ENCODE data around the gene CYP2D6. TPM values are rescaled to one million over a fixed set of nuclear protein-coding genes. Genes with fewer than 3 reads are reported as not detected.

Gene CYP2D6
- total RNA-seq, 1 experiment from 2014 or later: 1.7 TPM

DNA sequence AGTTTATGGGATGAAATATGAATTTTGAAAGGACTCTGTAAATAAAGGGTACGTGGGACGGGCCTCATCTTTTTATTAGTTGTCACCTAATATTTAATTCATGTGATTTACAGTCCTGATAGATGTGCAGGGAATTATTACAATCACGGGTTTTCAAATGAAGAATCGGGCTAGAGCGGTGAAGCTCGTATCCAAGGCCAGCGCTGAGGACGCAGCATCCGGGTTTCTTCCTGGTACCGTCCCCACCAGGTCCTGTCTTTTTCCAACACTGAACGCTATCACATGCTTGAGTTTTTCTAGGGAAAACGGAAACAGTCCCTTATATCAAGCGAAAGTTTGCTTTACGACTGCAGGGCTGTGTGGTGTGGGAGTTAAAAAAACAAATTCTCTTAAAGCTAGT is 50.3 kb downstream of the CYP2D6 start:
- peak overlapping the region; percentile 88 for H3K27ac Mint-ChIP-seq
- TF ChIP-seq, protein P1, sequence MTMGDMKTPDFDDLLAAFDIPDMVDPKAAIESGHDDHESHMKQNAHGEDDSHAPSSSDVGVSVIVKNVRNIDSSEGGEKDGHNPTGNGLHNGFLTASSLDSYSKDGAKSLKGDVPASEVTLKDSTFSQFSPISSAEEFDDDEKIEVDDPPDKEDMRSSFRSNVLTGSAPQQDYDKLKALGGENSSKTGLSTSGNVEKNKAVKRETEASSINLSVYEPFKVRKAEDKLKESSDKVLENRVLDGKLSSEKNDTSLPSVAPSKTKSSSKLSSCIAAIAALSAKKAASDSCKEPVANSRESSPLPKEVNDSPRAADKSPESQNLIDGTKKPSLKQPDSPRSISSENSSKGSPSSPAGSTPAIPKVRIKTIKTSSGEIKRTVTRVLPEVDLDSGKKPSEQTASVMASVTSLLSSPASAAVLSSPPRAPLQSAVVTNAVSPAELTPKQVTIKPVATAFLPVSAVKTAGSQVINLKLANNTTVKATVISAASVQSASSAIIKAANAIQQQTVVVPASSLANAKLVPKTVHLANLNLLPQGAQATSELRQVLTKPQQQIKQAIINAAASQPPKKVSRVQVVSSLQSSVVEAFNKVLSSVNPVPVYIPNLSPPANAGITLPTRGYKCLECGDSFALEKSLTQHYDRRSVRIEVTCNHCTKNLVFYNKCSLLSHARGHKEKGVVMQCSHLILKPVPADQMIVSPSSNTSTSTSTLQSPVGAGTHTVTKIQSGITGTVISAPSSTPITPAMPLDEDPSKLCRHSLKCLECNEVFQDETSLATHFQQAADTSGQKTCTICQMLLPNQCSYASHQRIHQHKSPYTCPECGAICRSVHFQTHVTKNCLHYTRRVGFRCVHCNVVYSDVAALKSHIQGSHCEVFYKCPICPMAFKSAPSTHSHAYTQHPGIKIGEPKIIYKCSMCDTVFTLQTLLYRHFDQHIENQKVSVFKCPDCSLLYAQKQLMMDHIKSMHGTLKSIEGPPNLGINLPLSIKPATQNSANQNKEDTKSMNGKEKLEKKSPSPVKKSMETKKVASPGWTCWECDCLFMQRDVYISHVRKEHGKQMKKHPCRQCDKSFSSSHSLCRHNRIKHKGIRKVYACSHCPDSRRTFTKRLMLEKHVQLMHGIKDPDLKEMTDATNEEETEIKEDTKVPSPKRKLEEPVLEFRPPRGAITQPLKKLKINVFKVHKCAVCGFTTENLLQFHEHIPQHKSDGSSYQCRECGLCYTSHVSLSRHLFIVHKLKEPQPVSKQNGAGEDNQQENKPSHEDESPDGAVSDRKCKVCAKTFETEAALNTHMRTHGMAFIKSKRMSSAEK (CRISPR knock-in tag; IDR thresholded peaks at IDR 0.05; ENCODE audit: borderline replicate concordance): no peak
- no peak for TF ChIP-seq NR2C2 (CRISPR knock-in tag; IDR thresholded peaks at IDR 0.05)
- no peak for TF ChIP-seq JAZF1 (CRISPR knock-in tag; IDR thresholded peaks at IDR 0.05)
- TF ChIP-seq, protein P2, sequence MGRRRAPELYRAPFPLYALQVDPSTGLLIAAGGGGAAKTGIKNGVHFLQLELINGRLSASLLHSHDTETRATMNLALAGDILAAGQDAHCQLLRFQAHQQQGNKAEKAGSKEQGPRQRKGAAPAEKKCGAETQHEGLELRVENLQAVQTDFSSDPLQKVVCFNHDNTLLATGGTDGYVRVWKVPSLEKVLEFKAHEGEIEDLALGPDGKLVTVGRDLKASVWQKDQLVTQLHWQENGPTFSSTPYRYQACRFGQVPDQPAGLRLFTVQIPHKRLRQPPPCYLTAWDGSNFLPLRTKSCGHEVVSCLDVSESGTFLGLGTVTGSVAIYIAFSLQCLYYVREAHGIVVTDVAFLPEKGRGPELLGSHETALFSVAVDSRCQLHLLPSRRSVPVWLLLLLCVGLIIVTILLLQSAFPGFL (CRISPR knock-in tag; IDR thresholded peaks at IDR 0.05; ENCODE audit: borderline replicate concordance): no peak
- no peak for TF ChIP-seq NFATC4 (CRISPR knock-in tag; IDR thresholded peaks at IDR 0.05)
- peak overlapping the region; percentile 95 for H3K4me3 Mint-ChIP-seq
- ChIA-PET POLR2A (interaction anchor here (1.0 to 3.1 kb wide), 3 partner anchors 10 to 383 kb away, joined by 3 to 16 read pairs (median 3); partner anchors contain the start of gene NDUFA6), CTCF (interaction anchor here (1.1 to 3.8 kb wide), 5 partner anchors 11 to 248 kb away, joined by 3 to 27 read pairs (median 4); partner anchors contain the start of genes NDUFA6 and SREBF2)
- H3K9me3 Mint-ChIP-seq: no peaks in the 10 kb centered on the region
- H3K36me3 Mint-ChIP-seq: peaks cover 11% of the 10 kb centered on the region
- H3K27me3 Mint-ChIP-seq (ENCODE audit: low read depth): no peaks in the 10 kb centered on the region
- H3K4me1 Mint-ChIP-seq: peaks cover 20% of the 10 kb centered on the region
- ATAC-seq (no peak), DNase-seq (ENCODE audit: low spot score) (no peak)

DNA sequence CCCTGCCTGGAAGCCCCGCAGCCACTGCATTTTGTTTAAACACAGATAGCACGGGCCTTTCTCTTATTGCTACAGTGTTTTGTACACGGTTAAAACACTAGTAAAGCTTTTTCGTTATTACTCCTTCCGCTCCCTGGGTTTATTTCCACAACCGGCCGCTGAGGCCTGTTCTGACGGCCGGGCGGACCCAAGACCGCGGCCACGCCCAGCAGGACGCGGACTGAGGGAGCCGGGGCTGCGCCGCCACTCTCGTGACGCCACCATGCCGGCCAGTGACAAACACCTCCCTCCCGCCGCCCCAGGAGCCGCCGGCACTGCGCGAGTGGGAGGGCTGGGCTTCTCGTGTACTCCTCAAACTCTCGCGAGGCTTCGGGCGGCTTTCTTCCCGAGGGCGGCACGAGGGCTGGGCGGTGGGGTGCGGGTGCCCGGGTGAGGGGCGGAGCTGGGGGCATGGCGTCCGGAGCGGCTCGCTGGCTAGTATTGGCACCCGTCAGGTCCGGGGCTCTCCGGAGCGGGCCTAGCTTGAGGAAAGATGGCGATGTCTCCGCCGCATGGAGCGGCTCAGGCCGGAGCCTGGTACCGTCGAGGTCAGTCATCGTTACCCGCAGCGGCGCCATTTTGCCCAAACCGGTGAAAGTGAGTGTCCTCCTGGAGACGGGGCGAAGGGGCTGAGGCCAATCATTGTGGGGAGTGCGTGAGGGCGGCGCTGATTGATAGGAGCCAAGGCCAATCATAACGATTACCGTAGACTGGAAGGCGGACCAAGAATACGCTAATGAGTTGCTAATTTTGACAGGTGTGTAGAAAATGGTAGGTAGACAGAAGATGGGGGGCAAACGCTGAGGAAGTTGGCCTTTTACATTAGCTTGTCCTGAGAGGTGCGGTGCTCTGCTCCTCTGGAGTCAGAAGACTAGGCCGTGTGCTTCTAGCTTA is 51.0 kb downstream of the CYP2D6 start, which contains the start of gene SMDT1:
SMDT1 (plus strand) TSS at position 382 of the 933 bp plus-strand sequence; CDS start at position 451, 69 bp downstream.
- Mint-ChIP-seq H3K36me3 (peaks cover 5% of the 10 kb centered on the region), H3K4me3 (peak within 1 kb of the TSS; percentile 95), H3K27ac (peak within 1 kb of the TSS; percentile 89), H3K4me1 (peaks cover 24% of the 10 kb centered on the region), H3K9me3 (no peaks in the 10 kb centered on the region), H3K27me3 (ENCODE audit: low read depth) (no peaks in the 10 kb centered on the region)
- POLR2A ChIA-PET: interaction anchor here (0.6 to 3.1 kb wide), 5 partner anchors 10 to 390 kb away, joined by 3 to 16 read pairs (median 3); partner anchors contain the start of genes CENPM and NDUFA6
- DNase-seq (ENCODE audit: low spot score) (peak; percentile 94), ATAC-seq (peak; percentile 95)
- CTCF ChIA-PET: interaction anchor here (0.5 to 3.8 kb wide), 8 partner anchors 11 to 1690 kb away, joined by 3 to 27 read pairs (median 4); partner anchors contain the start of genes NDUFA6 and SREBF2
- no peak for TF ChIP-seq ZNF219 (CRISPR knock-in tag; IDR thresholded peaks at IDR 0.05; ENCODE audit: borderline replicate concordance)
- TF ChIP-seq CREM (CRISPR knock-in tag; IDR thresholded peaks at IDR 0.05): peak; percentile 84; the same call in 1 of the 2 replicates
- no peak for TF ChIP-seq ZNF317 (CRISPR knock-in tag; IDR thresholded peaks at IDR 0.05; ENCODE audit: borderline replicate concordance, low read depth)
- 0 out of 2 replicates have a peak, but pooled peaks have one; percentile 34 for TF ChIP-seq SMAD3 (CRISPR knock-in tag; IDR thresholded peaks at IDR 0.05; ENCODE audit: borderline replicate concordance)
- TF ChIP-seq RELA (CRISPR knock-in tag; IDR thresholded peaks at IDR 0.05; ENCODE audit: borderline replicate concordance): no peak
- TF ChIP-seq, protein P3, sequence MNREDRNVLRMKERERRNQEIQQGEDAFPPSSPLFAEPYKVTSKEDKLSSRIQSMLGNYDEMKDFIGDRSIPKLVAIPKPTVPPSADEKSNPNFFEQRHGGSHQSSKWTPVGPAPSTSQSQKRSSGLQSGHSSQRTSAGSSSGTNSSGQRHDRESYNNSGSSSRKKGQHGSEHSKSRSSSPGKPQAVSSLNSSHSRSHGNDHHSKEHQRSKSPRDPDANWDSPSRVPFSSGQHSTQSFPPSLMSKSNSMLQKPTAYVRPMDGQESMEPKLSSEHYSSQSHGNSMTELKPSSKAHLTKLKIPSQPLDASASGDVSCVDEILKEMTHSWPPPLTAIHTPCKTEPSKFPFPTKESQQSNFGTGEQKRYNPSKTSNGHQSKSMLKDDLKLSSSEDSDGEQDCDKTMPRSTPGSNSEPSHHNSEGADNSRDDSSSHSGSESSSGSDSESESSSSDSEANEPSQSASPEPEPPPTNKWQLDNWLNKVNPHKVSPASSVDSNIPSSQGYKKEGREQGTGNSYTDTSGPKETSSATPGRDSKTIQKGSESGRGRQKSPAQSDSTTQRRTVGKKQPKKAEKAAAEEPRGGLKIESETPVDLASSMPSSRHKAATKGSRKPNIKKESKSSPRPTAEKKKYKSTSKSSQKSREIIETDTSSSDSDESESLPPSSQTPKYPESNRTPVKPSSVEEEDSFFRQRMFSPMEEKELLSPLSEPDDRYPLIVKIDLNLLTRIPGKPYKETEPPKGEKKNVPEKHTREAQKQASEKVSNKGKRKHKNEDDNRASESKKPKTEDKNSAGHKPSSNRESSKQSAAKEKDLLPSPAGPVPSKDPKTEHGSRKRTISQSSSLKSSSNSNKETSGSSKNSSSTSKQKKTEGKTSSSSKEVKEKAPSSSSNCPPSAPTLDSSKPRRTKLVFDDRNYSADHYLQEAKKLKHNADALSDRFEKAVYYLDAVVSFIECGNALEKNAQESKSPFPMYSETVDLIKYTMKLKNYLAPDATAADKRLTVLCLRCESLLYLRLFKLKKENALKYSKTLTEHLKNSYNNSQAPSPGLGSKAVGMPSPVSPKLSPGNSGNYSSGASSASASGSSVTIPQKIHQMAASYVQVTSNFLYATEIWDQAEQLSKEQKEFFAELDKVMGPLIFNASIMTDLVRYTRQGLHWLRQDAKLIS (CRISPR knock-in tag; IDR thresholded peaks at IDR 0.05; ENCODE audit: borderline replicate concordance): no peak
- no peak for TF ChIP-seq TCF7 (CRISPR knock-in tag; IDR thresholded peaks at IDR 0.05; ENCODE audit: low read depth)
- TF ChIP-seq CREB1 (CRISPR knock-in tag; IDR thresholded peaks at IDR 0.05): no peak
- TF ChIP-seq, protein P4, sequence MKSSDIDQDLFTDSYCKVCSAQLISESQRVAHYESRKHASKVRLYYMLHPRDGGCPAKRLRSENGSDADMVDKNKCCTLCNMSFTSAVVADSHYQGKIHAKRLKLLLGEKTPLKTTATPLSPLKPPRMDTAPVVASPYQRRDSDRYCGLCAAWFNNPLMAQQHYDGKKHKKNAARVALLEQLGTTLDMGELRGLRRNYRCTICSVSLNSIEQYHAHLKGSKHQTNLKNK (CRISPR knock-in tag; IDR thresholded peaks at IDR 0.05): 0 out of 2 replicates have a peak, but pooled peaks have one; percentile 7
- no peak for TF ChIP-seq ELF4 (CRISPR knock-in tag; IDR thresholded peaks at IDR 0.05; ENCODE audit: low read depth)
- TF ChIP-seq, protein P2 (CRISPR knock-in tag; IDR thresholded peaks at IDR 0.05; ENCODE audit: borderline replicate concordance): no peak
- TF ChIP-seq, protein P5, sequence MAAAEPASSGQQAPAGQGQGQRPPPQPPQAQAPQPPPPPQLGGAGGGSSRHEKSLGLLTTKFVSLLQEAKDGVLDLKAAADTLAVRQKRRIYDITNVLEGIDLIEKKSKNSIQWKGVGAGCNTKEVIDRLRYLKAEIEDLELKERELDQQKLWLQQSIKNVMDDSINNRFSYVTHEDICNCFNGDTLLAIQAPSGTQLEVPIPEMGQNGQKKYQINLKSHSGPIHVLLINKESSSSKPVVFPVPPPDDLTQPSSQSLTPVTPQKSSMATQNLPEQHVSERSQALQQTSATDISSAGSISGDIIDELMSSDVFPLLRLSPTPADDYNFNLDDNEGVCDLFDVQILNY (CRISPR knock-in tag; IDR thresholded peaks at IDR 0.05): peak; percentile 86
- no peak for TF ChIP-seq PRRX2 (CRISPR knock-in tag; IDR thresholded peaks at IDR 0.05)
- TF ChIP-seq ETV6 (CRISPR knock-in tag; IDR thresholded peaks at IDR 0.05): peak; percentile 62
